ENCODE measurements around the gene MCHR2. TPM values are rescaled to one million over a fixed set of nuclear protein-coding genes. Genes with fewer than 3 reads are reported as not detected.

MCHR2 gene, protein sequence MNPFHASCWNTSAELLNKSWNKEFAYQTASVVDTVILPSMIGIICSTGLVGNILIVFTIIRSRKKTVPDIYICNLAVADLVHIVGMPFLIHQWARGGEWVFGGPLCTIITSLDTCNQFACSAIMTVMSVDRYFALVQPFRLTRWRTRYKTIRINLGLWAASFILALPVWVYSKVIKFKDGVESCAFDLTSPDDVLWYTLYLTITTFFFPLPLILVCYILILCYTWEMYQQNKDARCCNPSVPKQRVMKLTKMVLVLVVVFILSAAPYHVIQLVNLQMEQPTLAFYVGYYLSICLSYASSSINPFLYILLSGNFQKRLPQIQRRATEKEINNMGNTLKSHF
- total RNA-seq = not detected in 2 replicates

GRCh38 chr6:99993533-99994251, at the start of gene MCHR2:
MCHR2 (minus strand) TSS chr6:99994223; CDS start chr6:99956147, 38,076 bp downstream.

Measured in cardiac ventricle fibroblast (primary cell).